Endothelial cell of umbilical vein (primary cell): ENCODE results near the gene TSR3. TPM values are rescaled to one million over a fixed set of nuclear protein-coding genes. Genes with fewer than 3 reads are reported as not detected.

Experiments
- BruUV-seq: library from RNA; stranded (reverse); fragments of 400-500 nt; replicated peaks from 2 replicates; lab custom pipeline; 2021; lab: Mats Ljungman, UMichigan
- CTCF ChIA-PET: fragments of 300-600, 350-600 bp; sonication (Branson Sonifier 250); formaldehyde crosslinking; loops from one replicate; lab custom pipeline; 2021; ENCODE audit warnings: antibody characterized with exemption, inconsistent platforms; lab: Charles Lee
- POLR2A ChIA-PET: fragments of 300-600, 350-600 bp; sonication (Branson Sonifier 250); formaldehyde crosslinking; loops from one replicate; lab custom pipeline; 2021; ENCODE audit warnings: antibody characterized with exemption, inconsistent platforms; lab: Charles Lee
- DNase-seq: peaks from one replicate; pipeline ENCODE4 v3.0.0-alpha.2; 2011; ENCODE audit warnings: low read depth, low spot score
- FAIRE-seq: peaks from 2 replicates; lab custom pipeline; 2011; peaks lifted over from hg19 to GRCh38; lab: Jason Lieb, UNC
- H2AFZ ChIP-seq: 2 replicates; pipeline ENCODE4 v1.6.0; 2012; ENCODE audit warnings: low read depth, low read length, control low read depth, inconsistent platforms
- H3K27ac ChIP-seq: 2 replicates; pipeline ENCODE4 v1.5.1; 2011; ENCODE audit warnings: low read depth, mild to moderate bottlenecking, control low read depth, low read length, moderate library complexity; ENCODE audit not compliant: insufficient read depth
- H3K27me3 ChIP-seq, 2 experiments: 2 replicates each; pipeline versions ENCODE4 v1.6.0 to v1.6.1; 2011; ENCODE audit warnings: low read length in 2 of 2, mixed read lengths in 1 of 2; ENCODE audit not compliant: control insufficient read depth in 2 of 2, insufficient read depth in 2 of 2
- H3K36me3 ChIP-seq, 2 experiments: 2 replicates in 1 of 2; 3 replicates in 1 of 2; pipeline ENCODE4 v1.5.1; 2011; ENCODE audit warnings: low read length in 2 of 2, mild to moderate bottlenecking in 1 of 2, moderate library complexity in 1 of 2; ENCODE audit not compliant: control insufficient read depth in 2 of 2, insufficient read depth in 2 of 2; ENCODE audit errors: extremely low read depth in 1 of 2
- H3K4me1 ChIP-seq: 3 replicates; pipeline ENCODE4 v1.5.1; 2011; ENCODE audit warnings: mild to moderate bottlenecking, low read length; ENCODE audit not compliant: control insufficient read depth, insufficient read depth; ENCODE audit errors: extremely low read depth
- H3K4me2 ChIP-seq: 2 replicates; pipeline ENCODE4 v1.6.1; 2011; ENCODE audit warnings: low read length, control low read depth, mixed read lengths; ENCODE audit not compliant: insufficient read depth
- H3K4me3 ChIP-seq, 3 experiments: fragments of 200-600 bp in 1 of 3; sonication (generic), shearing (Covaris generic) in 1 of 3; replicated peaks in 1 of 3; 2 replicates each; pipeline ENCODE4 v1.5.1; 2011 to 2016; ENCODE audit warnings: control low read depth in 3 of 3, low read length in 3 of 3, mild to moderate bottlenecking in 2 of 3, inconsistent platforms in 1 of 3, low read depth in 1 of 3, moderate library complexity in 1 of 3; ENCODE audit not compliant: insufficient read depth in 1 of 3
- H3K79me2 ChIP-seq: 2 replicates; pipeline ENCODE4 v1.6.0; 2012; ENCODE audit warnings: low read length, inconsistent platforms; ENCODE audit not compliant: control insufficient read depth, insufficient read depth
- H3K9ac ChIP-seq: replicated peaks from 2 replicates; pipeline ENCODE3; 2011; ENCODE audit warnings: low read length, control low read depth; ENCODE audit not compliant: insufficient read depth; ENCODE audit errors: extremely low read depth
- H3K9me1 ChIP-seq: replicated peaks from 3 replicates; pipeline ENCODE4 v1.6.0; 2011; ENCODE audit warnings: mild to moderate bottlenecking, low read length; ENCODE audit not compliant: control insufficient read depth, insufficient read depth; ENCODE audit errors: extremely low read depth
- H3K9me3 ChIP-seq: replicated peaks from 2 replicates; pipeline ENCODE4 v1.5.1; 2012; ENCODE audit warnings: low read length, inconsistent platforms; ENCODE audit not compliant: control insufficient read depth, insufficient read depth
- H4K20me1 ChIP-seq: replicated peaks from 2 replicates; pipeline ENCODE3; 2011; ENCODE audit warnings: mild to moderate bottlenecking, low read length; ENCODE audit not compliant: control insufficient read depth, insufficient read depth; ENCODE audit errors: extremely low read depth
- EZH2 ChIP-seq: IDR thresholded peaks from 2 replicates; pipeline ENCODE4 v1.6.1; 2012; ENCODE audit warnings: borderline replicate concordance, low read depth, mild to moderate bottlenecking, moderate library complexity, low read length, inconsistent platforms; ENCODE audit not compliant: severe bottlenecking
- FOS ChIP-seq: IDR thresholded peaks from 2 replicates; pipeline ENCODE4 v1.6.1; 2011; ENCODE audit warnings: mild to moderate bottlenecking, low read length, moderate library complexity, borderline replicate concordance; ENCODE audit not compliant: insufficient read depth
- JUN ChIP-seq: IDR thresholded peaks from 2 replicates; pipeline ENCODE4 v1.6.1; 2011; ENCODE audit warnings: borderline replicate concordance, low read depth; ENCODE audit not compliant: insufficient read length, insufficient read depth
- POLR2AphosphoS5 ChIP-seq: IDR thresholded peaks from 2 replicates; pipeline ENCODE4 v1.6.1; 2012; ENCODE audit warnings: low read depth, mild to moderate bottlenecking, control low read depth, low read length, moderate library complexity; ENCODE audit not compliant: insufficient read depth
- dilution Hi-C: fragments of 300-500 bp; cut with MboI; formaldehyde crosslinking; loops from one replicate; pipeline ENCODE4 v1.15.0; 2019; ENCODE audit warnings: low sequenced_read_pairs; ENCODE audit not compliant: extremely low pct_ligation_motif_present
- intact Hi-C: fragments of 100-400 bp; cut with micrococcal nuclease; formaldehyde crosslinking; loops from one replicate; pipeline ENCODE4 v1.10.0; 2022
- polyA plus RNA-seq, 4 experiments: library from polyadenylated mRNA; depleted of rRNA in 3 of 4; stranded (reverse) in 3 of 4; unstranded in 1 of 4; fragments of >200 nt; gene quantifications; 2 replicates each; pipeline versions ENCODE4 v1.2.1 to v1.2.3, GENCODE V29; 2011 to 2012; ENCODE audit warnings: missing spikeins in 1 of 4
- total RNA-seq: library from RNA; stranded (reverse); gene quantifications from 2 replicates; pipeline ENCODE4 v1.2.3, GENCODE V29; 2021
- TF ChIP-seq, protein P1 (sequence below): IDR thresholded peaks from 2 replicates; pipeline ENCODE4 v1.6.1; 2011; ENCODE audit not compliant: insufficient read depth, insufficient read length

TSR3 gene
- total and polyA plus RNA-seq, 2 donors (not counting 3 experiments of a cell fraction or from before 2014, with no cell fraction given) = 65.4 to 82.7 TPM

DNA sequence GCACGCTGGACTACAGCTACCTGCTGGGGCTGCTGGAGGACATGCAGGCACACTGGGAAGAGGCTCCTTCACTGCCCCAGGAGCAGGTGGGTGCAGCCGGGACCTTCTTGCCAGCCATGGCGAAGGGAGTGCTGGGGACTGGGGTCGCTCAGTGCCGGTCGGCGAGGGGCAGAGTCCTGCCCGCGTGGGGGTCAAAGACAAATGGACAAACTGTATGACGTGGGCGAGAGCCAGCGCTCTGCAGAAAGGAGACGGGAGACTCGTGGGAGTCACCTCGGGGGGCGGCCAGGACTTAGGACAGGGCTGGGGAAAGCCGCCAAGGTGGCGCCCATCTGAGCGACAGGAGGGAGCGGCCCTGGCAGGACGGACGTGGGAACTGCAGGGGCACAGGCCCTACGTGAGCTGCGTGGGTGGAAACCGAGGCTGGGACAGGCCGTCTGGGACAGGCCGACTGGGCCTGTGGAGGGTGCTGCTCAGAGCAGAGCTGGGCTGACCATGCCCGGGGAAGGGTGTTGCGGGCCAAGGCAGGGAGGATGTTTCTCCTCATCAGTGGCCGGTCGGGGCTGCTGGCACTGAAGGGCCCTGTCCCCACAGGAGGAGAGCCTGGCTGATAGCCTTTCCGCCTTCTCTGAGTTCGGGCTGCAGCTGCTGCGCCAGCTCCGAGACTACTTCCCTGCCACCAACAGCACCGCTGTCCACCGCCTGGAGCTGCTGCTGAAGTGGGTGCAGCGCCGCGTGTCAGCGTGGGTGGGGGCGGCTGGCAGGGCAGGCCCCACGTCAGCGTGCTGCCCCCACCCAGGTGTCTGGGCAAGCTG is 8.0 kb downstream of the TSR3 start:
- Histone ChIP-seq H2AFZ (no peak overlapping the region), H3K27ac (no peak overlapping the region), H3K79me2 (no peaks in the 10 kb centered on the region), H3K9ac (no peak overlapping the region), H3K9me3 (no peaks in the 10 kb centered on the region), H3K27me3 (no peaks in the 10 kb centered on the region), H3K4me1 (no peaks in the 10 kb centered on the region), H4K20me1 (no peaks in the 10 kb centered on the region), H3K9me1 (no peaks in the 10 kb centered on the region), H3K4me3 (no peak overlapping the region), H3K4me2 (no peak overlapping the region), H3K36me3 (no peaks in the 10 kb centered on the region)
- BruUV-seq = no TSS peak
- ChIA-PET POLR2A (no interaction called here), CTCF (interaction anchor here (0.8 kb wide), 1 partner anchor 15 kb away, joined by 3 read pairs; no protein-coding TSS in a partner anchor)
- TF ChIP-seq JUN (no peak), EZH2 (no peak), FOS (no peak), POLR2AphosphoS5 (no peak)
- TF ChIP-seq, protein P1, sequence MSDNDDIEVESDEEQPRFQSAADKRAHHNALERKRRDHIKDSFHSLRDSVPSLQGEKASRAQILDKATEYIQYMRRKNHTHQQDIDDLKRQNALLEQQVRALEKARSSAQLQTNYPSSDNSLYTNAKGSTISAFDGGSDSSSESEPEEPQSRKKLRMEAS = no peak
- FAIRE-seq = no peak
- dilution Hi-C loops = no loop called here
- intact Hi-C loops = no loop called here
- no peak for DNase-seq
